ENCODE data around the gene CSF2RB.

CSF2RB gene

DNA sequence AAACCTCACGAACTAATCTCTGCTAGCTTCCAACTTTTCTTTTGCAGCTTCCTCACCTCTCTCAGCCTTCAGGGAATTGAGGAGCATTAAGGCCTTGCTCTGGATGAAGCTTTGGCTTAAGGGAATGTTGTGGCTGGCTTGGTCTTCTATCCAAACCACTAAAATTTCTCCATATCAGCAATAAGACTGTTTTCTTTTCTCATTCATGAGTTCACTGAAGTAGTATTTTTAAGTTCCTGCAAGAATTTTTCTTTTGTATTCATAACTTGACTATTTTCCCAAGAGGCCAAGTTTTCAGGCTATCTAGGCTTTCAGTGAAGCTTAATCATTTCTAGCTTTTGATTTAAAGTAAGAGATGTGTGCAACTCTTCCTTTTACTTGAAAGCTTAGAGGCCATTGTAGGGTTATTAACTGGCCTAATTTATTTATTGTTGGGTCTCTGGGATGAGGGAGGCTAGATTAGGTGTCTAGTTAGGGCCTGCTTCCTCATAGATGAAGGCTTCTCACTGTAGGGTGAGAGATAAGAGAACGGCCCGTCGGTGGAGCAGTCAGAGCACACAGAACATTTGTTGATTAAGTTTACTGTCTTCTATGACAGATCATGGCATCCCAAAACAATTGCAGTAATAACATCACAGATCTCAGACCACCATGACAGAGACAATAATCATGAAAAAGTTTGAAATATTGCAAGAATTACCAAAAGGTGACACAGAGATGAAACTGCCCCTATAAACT lies 33.2 kb downstream of the CSF2RB start:
- no peak overlapping the region for H3K4me3 ChIP-seq (ENCODE audit: low read depth, low read length)
- no peak for DNase-seq (ENCODE audit: low read depth)
- TF ChIP-seq POLR2A (IDR thresholded peaks at IDR 0.05; ENCODE audit: extremely low read depth, insufficient read length): no peak
- no peak for TF ChIP-seq MYC (IDR thresholded peaks at IDR 0.05; ENCODE audit: low read depth, low read length)
- TF ChIP-seq, protein P1, sequence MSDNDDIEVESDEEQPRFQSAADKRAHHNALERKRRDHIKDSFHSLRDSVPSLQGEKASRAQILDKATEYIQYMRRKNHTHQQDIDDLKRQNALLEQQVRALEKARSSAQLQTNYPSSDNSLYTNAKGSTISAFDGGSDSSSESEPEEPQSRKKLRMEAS (IDR thresholded peaks at IDR 0.05; ENCODE audit: low read depth, low read length): no peak
- TF ChIP-seq, protein P2, sequence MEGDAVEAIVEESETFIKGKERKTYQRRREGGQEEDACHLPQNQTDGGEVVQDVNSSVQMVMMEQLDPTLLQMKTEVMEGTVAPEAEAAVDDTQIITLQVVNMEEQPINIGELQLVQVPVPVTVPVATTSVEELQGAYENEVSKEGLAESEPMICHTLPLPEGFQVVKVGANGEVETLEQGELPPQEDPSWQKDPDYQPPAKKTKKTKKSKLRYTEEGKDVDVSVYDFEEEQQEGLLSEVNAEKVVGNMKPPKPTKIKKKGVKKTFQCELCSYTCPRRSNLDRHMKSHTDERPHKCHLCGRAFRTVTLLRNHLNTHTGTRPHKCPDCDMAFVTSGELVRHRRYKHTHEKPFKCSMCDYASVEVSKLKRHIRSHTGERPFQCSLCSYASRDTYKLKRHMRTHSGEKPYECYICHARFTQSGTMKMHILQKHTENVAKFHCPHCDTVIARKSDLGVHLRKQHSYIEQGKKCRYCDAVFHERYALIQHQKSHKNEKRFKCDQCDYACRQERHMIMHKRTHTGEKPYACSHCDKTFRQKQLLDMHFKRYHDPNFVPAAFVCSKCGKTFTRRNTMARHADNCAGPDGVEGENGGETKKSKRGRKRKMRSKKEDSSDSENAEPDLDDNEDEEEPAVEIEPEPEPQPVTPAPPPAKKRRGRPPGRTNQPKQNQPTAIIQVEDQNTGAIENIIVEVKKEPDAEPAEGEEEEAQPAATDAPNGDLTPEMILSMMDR (IDR thresholded peaks at IDR 0.05; ENCODE audit: low read depth, low read length): peak; percentile 6

DNA sequence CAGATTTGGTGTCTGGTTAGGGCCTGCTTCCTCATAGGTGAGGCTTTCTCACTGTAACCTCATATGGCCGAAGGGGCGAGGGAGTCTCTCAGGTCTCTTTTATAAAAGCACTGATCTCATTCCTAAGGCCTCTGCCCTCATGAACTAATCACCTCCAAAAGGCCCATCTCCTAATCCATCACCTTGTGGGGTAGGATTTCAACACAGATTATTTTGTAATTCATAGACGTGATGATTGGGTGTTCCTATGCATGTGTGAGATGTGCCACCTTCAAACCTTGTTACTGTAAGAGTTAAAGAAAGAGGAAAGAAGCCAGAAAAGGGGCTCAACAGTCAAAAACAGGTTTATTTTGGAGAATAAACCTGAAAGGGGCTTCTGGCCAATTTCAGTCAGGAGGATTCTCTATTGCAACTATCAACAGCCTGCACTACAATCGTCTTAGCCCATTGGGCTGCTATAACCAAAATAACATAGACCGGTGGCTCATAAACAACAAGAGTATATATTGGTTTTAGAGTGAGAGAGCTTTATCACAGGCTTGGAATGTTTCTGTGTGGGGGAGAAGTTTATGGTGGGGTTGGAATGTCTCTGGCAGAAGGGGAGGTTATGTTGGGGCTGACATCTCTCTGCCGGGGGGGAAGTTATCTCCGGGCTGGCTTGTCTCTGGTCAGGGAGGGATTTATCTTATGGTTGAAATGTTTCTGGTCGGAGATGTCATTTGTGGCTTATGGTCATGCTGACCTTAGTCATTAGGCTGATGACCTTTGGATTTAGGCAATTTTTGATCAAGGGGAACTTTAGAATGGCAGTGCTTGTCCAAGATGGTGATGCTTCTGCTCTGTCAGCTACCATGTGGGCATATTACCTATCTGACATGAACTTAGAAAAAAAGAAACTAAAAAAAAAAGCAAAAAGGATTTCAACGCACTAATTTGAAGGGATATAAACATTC lies 35.1 kb downstream of the CSF2RB start:
- TF ChIP-seq, protein P2 (IDR thresholded peaks at IDR 0.05; ENCODE audit: low read depth, low read length): no peak
- TF ChIP-seq POLR2A (IDR thresholded peaks at IDR 0.05; ENCODE audit: extremely low read depth, insufficient read length) (no peak), MYC (IDR thresholded peaks at IDR 0.05; ENCODE audit: low read depth, low read length) (no peak)
- TF ChIP-seq, protein P1 (IDR thresholded peaks at IDR 0.05; ENCODE audit: low read depth, low read length): no peak
- DNase-seq (ENCODE audit: low read depth): no peak
- H3K4me3 ChIP-seq (ENCODE audit: low read depth, low read length): no peak overlapping the region

DNA sequence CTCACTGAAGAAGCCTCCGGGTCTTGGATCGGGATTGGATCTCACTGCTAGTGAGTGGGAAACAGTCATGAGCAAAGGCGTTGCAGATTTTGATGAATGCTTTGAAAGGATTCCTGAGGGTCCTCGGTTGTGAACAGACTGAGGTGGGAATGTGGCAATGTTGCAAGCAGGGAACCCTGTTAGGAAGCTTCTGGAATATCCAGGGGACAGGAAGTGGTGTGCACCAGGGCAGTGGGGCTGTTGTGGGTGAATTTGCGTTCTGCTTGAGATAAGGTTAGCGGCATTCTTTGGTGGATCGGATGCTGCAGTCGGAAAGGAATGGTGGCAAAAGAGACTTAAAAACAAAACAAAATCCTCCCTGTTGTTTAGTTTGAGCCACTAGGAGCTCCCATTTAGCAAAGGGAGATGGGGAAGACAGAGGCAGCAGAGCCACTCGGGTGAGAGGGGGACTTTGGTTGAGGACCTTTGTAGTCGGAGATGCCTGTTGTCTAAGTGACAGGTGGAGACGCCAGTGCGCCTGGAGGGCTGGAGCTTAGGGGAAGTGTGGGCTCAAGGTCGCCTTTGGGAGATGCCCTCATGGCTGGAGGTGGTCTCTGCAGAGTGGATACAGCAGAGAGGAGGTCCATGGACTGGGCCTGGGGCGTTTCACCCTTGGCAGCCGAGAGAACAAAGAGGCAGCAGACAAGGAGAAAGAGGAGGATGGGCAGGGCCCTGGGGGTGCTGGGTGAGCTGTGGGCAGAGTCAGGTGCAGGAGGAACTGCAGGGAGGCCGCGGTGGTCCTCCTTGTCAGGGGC lies 37.6 kb downstream of the CSF2RB start:
- TF ChIP-seq POLR2A (IDR thresholded peaks at IDR 0.05; ENCODE audit: extremely low read depth, insufficient read length) (no peak), MYC (IDR thresholded peaks at IDR 0.05; ENCODE audit: low read depth, low read length) (no peak)
- TF ChIP-seq, protein P2 (IDR thresholded peaks at IDR 0.05; ENCODE audit: low read depth, low read length): no peak
- TF ChIP-seq, protein P1 (IDR thresholded peaks at IDR 0.05; ENCODE audit: low read depth, low read length): no peak
- DNase-seq (ENCODE audit: low read depth): no peak
- H3K4me3 ChIP-seq (ENCODE audit: low read depth, low read length): no peak overlapping the region

DNA sequence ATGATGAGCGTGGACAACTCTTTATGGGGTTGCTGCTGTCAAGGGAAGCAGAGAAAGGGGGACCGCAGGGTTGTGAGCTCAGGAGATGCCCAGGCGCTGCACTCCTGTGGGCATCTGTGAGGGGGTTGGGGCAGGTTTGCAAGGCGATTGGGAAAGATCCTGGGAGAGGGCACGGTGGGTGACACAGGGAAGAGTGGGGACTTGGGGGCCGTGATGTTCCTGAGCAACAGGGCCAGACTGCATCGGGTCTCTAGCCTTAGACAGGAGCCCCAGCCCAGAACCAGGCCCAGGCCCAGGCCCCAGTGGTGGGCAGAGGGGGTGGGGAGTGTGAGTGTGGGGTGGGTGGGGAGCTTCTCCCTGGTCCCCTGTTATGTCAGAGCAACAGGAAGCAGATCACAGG lies 38.3 kb downstream of the CSF2RB start:
- no peak overlapping the region for H3K4me3 ChIP-seq (ENCODE audit: low read depth, low read length)
- no peak for TF ChIP-seq POLR2A (IDR thresholded peaks at IDR 0.05; ENCODE audit: extremely low read depth, insufficient read length)
- TF ChIP-seq MYC (IDR thresholded peaks at IDR 0.05; ENCODE audit: low read depth, low read length): no peak
- TF ChIP-seq, protein P2 (IDR thresholded peaks at IDR 0.05; ENCODE audit: low read depth, low read length): no peak
- TF ChIP-seq, protein P1 (IDR thresholded peaks at IDR 0.05; ENCODE audit: low read depth, low read length): no peak
- no peak for DNase-seq (ENCODE audit: low read depth)
